ENCODE data around the gene ZBTB7C.

- TF ChIP-seq POLR2AphosphoS5 (IDR thresholded peaks at IDR 0.05; ENCODE audit: low read depth, low read length) (no peak), CTCF (IDR thresholded peaks at IDR 0.05) (no peak), RFX5 (IDR thresholded peaks at IDR 0.05; ENCODE audit: low read length) (no peak), YY1 (IDR thresholded peaks at IDR 0.05; ENCODE audit: low read depth) (no peak), REST (IDR thresholded peaks at IDR 0.05; ENCODE audit: low read depth, low read length) (no peak)
These were observed 46.6 kb upstream of the ZBTB7C start for GRCh38 chr18:48455555-48456478.

Measured in SK-N-SH (cell line).